HEK293T (cell line): Measurements from ENCODE around the gene MFNG.

Experiments used
- CTCF ChIA-PET: fragments of 350-600 bp; formaldehyde crosslinking; extraction: SDS; loops from one replicate; lab custom pipeline; 2021; ENCODE audit warnings: antibody characterized with exemption, inconsistent platforms; lab: Yijun Ruan, JAX
- POLR2A ChIA-PET: fragments of 350-600 bp; formaldehyde crosslinking; extraction: SDS; loops from one replicate; lab custom pipeline; 2020; ENCODE audit warnings: antibody characterized with exemption, inconsistent platforms; lab: Yijun Ruan, JAX
- DNase-seq: peaks from one replicate; pipeline ENCODE4 v3.0.0; 2012; ENCODE audit warnings: mixed read lengths; ENCODE audit errors: extremely low spot score
- ARNT ChIP-seq: fragments of 450-650 bp; IDR thresholded peaks from 2 replicates; pipeline ENCODE4 v1.6.1; 2017; ENCODE audit warnings: mild to moderate bottlenecking
- BHLHE40 ChIP-seq: fragments of 450-650 bp; IDR thresholded peaks from 2 replicates; pipeline ENCODE4 v1.6.1; 2016; ENCODE audit warnings: mild to moderate bottlenecking, moderate library complexity, borderline replicate concordance
- CTBP1 ChIP-seq: fragments of 450-650 bp; IDR thresholded peaks from 2 replicates; pipeline ENCODE4 v1.6.1; 2016; ENCODE audit warnings: borderline replicate concordance
- ELF4 ChIP-seq: fragments of 450-650 bp; IDR thresholded peaks from 2 replicates; pipeline ENCODE4 v1.6.1; 2017; ENCODE audit warnings: antibody characterized with exemption
- FOXA1 ChIP-seq: fragments of 450-650 bp; IDR thresholded peaks from 2 replicates; pipeline ENCODE4 v1.6.1; 2016; ENCODE audit warnings: mild to moderate bottlenecking
- FOXK2 ChIP-seq: fragments of 450-650 bp; IDR thresholded peaks from 2 replicates; pipeline ENCODE4 v1.6.1; 2016; ENCODE audit warnings: mild to moderate bottlenecking
- FOXM1 ChIP-seq: fragments of 450-650 bp; IDR thresholded peaks from 2 replicates; pipeline ENCODE4 v1.6.1; 2017; ENCODE audit warnings: mild to moderate bottlenecking, borderline replicate concordance
- HDGF ChIP-seq: fragments of 450-650 bp; IDR thresholded peaks from 2 replicates; pipeline ENCODE4 v1.6.1; 2017; ENCODE audit warnings: antibody characterized with exemption, borderline replicate concordance
- L3MBTL2 ChIP-seq: fragments of 450-650 bp; conservative IDR thresholded peaks from 2 replicates; pipeline ENCODE4 v1.6.1; 2016; ENCODE audit warnings: mild to moderate bottlenecking
- LEF1 ChIP-seq: fragments of 450-650 bp; IDR thresholded peaks from 2 replicates; pipeline ENCODE4 v1.6.1; 2017; ENCODE audit warnings: mild to moderate bottlenecking, borderline replicate concordance
- NFRKB ChIP-seq: fragments of 450-650 bp; IDR thresholded peaks from 2 replicates; pipeline ENCODE4 v1.6.1; 2016; ENCODE audit warnings: mild to moderate bottlenecking, moderate library complexity
- SP1 ChIP-seq: fragments of 450-650 bp; IDR thresholded peaks from 2 replicates; pipeline ENCODE4 v1.6.1; 2017
- SUZ12 ChIP-seq: fragments of 450-650 bp; IDR thresholded peaks from 2 replicates; pipeline ENCODE4 v1.6.1; 2016; ENCODE audit warnings: mild to moderate bottlenecking
- TARDBP ChIP-seq: fragments of 450-650 bp; IDR thresholded peaks from 2 replicates; pipeline ENCODE4 v1.6.1; 2016
- ZNF384 ChIP-seq: fragments of 450-650 bp; IDR thresholded peaks from 2 replicates; pipeline ENCODE4 v1.6.1; 2016
- TF ChIP-seq, protein P1 (sequence below): fragments of 450-650 bp; IDR thresholded peaks from 2 replicates; pipeline ENCODE4 v1.6.1; 2016

MFNG gene

DNA sequence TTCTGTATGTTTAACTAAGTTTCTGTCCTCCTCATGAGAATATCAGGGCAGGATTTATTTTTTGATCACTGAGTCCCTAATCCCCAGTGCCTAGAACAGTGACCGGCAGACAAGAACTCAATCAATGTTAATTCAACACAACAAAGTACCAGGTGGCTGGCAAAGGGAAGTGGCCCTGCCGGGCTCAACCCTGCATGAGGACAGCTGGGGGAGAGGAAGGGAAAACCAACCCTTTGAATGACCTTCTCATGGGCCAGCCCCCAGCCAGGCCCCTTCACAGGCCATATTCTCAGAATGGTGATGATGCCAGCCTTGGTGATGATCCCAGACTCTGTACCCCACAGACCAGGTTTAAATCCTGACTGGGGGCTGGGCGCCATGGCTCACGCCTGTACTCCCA, 1.4 kb upstream of the MFNG start:
- ChIA-PET POLR2A (no interaction called here), CTCF (interaction anchor here (1.6 kb wide), 1 partner anchor 11 kb away, joined by 3 read pairs; no protein-coding TSS in a partner anchor)

DNA sequence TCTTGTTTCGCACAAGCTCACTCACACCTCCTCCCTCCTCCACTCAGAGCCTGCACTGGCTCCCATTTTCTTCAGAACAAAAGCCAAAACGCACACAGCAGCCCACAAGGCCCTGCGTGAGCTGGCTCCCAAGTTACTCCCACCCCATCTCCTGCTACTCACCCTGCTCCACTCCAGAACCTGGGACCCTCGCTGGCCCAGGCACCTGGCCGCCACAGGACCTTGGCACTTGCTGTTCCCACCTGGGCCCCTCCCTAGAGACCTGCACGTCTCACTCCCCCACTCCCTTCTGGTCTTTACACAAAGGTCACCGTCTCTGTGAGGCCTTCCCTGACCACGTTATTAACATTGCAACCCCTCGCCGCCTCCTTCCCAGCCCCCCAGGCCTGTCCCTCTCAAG, 945 bp upstream of the MFNG start:
- no peak for DNase-seq
- ChIA-PET POLR2A (no interaction called here), CTCF (interaction anchor here (0.6 to 1.6 kb wide), 3 partner anchors 11 to 1482 kb away, joined by 3 to 4 read pairs (median 3); no protein-coding TSS in a partner anchor)
- TF ChIP-seq HDGF (no peak), SUZ12 (no peak), NFRKB (no peak)

More for the DNA sequence above, 1.4 kb upstream of the MFNG start:
- no peak for DNase-seq
- TF ChIP-seq CTBP1, result no peak
- no peak for TF ChIP-seq HDGF
- no peak for TF ChIP-seq TARDBP
- TF ChIP-seq SUZ12, result no peak
- no peak for TF ChIP-seq L3MBTL2
- no peak for TF ChIP-seq BHLHE40
- TF ChIP-seq ELF4, result no peak
- no peak for TF ChIP-seq SP1
- TF ChIP-seq, protein P1, sequence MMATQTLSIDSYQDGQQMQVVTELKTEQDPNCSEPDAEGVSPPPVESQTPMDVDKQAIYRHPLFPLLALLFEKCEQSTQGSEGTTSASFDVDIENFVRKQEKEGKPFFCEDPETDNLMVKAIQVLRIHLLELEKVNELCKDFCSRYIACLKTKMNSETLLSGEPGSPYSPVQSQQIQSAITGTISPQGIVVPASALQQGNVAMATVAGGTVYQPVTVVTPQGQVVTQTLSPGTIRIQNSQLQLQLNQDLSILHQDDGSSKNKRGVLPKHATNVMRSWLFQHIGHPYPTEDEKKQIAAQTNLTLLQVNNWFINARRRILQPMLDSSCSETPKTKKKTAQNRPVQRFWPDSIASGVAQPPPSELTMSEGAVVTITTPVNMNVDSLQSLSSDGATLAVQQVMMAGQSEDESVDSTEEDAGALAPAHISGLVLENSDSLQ, result no peak
- TF ChIP-seq FOXA1, result no peak

DNA sequence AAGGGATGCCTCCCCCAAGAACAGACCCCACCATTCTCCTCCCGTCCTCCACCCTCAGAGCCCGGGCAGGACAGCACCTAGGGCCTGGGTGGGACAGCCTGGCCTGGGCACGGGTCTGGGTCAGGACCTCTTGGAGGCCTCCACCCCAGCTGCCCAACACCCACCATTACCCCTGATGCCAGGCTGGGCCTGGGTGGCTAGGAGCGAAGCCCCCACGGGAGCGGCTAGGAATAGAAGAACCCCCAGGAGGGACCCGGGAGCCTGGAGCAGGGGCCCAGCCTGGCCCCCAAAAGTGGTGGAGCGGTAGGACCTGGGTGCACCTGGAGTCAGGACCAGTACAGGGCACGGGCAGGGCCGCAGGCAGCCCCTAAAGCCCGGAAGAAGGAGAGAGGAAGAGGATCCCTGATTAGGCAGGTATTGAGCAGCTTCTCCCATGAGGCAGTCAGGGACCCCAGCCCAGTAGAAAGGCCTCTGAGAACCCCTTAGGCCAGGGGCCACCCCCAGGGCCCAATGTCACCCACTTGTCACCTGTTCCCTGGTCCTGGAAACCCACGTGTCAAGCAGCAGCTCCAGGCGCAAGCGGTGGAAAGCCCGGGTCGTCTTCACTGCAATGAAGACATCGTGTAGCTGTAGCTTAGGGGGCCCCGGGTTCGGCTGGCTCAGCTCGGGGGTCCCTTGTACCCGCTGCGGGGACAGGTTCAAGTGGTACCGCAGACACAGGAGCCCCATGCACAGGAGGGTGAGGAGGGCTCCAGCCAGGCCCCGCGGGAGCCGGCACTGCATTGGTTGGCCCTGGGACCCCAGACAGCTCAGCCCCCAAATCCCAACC, 575 bp downstream of the MFNG start:
- POLR2A ChIA-PET, result no interaction called here
- CTCF ChIA-PET, result interaction anchor here (1.0 to 1.6 kb wide), 2 partner anchors 13 kb away, joined by 3 to 6 read pairs; no protein-coding TSS in a partner anchor
- no peak for DNase-seq

DNA sequence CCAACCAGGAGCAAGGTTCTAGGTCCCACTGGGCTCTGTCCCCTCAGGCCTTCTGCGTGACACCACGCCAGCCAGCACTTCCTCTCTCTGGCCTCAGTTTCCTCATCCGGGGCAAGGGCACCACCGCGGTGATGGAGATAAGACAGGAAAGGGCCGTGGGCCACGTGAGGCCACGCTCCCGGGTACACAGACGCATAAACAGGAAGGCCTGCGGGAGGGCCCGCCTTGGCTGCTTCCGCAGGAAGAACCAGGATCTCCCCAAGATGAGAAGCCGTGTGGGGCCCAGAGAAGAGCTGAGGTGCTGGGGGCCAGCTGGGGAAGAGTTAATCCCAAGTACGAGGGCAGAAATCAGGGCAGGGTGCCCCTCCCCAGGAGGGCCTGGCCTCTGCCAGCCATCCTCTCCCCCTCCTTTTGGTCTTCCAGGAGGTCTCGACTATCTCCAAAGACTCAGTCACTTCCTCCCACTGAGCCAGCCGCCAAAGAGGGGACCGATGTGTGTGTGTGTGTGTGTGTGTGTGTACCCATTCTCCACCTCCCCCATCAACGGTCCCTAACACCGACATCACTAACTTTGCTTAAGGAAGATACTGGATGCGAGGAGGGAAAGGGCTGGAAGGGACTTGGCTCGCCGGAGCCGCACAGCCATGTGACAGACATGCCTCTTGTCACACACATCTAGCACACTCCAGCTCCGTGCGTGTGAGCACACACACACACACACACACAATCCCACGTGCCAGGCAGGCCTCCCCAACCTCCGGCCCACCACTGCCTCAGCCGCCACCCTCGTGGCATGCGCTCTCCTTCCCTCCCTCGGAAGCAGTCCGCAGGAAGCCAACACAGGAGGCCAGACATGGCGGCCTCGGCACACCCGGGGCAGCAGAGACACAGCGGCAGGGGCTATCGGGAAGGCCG, 1.4 kb downstream of the MFNG start:
- CTCF ChIA-PET, result no interaction called here
- no peak for DNase-seq
- POLR2A ChIA-PET, result no interaction called here
- TF ChIP-seq SP1 (no peak), FOXK2 (no peak), TARDBP (no peak), BHLHE40 (no peak), NFRKB (no peak), ELF4 (no peak), FOXM1 (no peak), ARNT (no peak), SUZ12 (no peak), LEF1 (no peak), FOXA1 (no peak), ZNF384 (no peak), L3MBTL2 (no peak), CTBP1 (no peak), HDGF (no peak)
- TF ChIP-seq, protein P1, result no peak

More for the DNA sequence above, 575 bp downstream of the MFNG start:
- TF ChIP-seq L3MBTL2 (no peak), BHLHE40 (no peak), FOXM1 (no peak), LEF1 (no peak), ZNF384 (no peak), NFRKB (no peak), TARDBP (no peak), FOXA1 (no peak), CTBP1 (no peak), ELF4 (no peak)
- TF ChIP-seq, protein P1, result no peak

DNA sequence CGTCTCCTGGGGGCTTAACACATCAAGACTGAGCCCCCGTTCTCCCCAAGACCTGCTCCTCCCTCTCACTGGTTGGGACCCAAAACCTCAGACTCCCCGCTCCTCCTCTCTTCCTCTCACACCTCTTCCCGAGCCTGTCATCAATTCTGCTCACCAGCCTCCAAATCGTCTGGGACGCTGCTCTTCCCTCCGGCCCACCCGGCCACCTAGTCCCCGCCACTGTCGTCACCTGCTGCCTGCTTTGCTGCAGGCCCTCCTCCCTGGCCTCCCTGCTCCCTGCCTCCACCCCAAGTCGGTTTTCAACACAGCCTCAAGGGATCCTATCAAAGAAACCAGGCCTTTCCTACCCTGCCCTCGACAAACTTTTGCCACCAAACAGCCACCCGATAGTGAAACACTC, 3.1 kb downstream of the MFNG start:
- no peak for TF ChIP-seq SP1
- no peak for TF ChIP-seq LEF1
- TF ChIP-seq ARNT, result no peak
- TF ChIP-seq FOXK2, result no peak
- TF ChIP-seq ELF4, result no peak
- POLR2A ChIA-PET, result no interaction called here
- DNase-seq, result no peak
- CTCF ChIA-PET, result no interaction called here

DNA sequence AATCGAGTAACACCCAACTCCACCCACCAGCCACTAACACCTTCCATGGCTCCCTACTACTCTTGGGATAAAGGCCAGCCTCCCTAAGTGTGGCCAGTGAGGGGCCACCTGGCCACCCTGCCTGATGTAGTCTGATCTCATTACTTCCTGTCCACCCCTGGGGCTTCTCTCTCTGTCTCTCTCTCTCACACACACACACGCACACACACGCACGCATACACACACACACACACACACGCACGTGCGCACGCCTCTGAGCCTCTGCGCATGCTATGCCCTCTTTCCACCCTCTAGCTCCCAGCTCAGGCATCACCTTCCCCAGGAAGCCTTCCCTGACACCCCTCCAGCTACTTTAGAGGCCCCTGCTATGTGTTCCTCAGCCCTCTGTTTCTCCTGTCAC, 3.9 kb downstream of the MFNG start:
- CTCF ChIA-PET, result no interaction called here
- POLR2A ChIA-PET, result no interaction called here
- DNase-seq, result no peak

More for the DNA sequence above, 3.9 kb downstream of the MFNG start:
- TF ChIP-seq HDGF, result no peak
- TF ChIP-seq TARDBP, result no peak
- no peak for TF ChIP-seq CTBP1
- no peak for TF ChIP-seq BHLHE40
- TF ChIP-seq FOXK2, result no peak
- TF ChIP-seq LEF1, result no peak
- no peak for TF ChIP-seq SP1
- TF ChIP-seq L3MBTL2, result no peak
- no peak for TF ChIP-seq FOXA1
- TF ChIP-seq FOXM1, result no peak
- no peak for TF ChIP-seq SUZ12
- no peak for TF ChIP-seq ARNT
- no peak for TF ChIP-seq ELF4
- TF ChIP-seq NFRKB, result no peak
- TF ChIP-seq, protein P1, result no peak
- TF ChIP-seq ZNF384, result no peak
